RWPE2 (cell line): ENCODE measurements around the gene ASAP2.

Source experiments
- ATAC-seq: fragments of 200-7000 bp; cut with Tn5 transposase; 3 replicates; pipeline ENCODE4 v1.9.1; 2021; ENCODE audit warnings: low read depth
- DNase-seq: peaks from one replicate; pipeline ENCODE4 v3.0.0-alpha.2; 2020; ENCODE audit warnings: low spot score
- H3K27ac ChIP-seq: fragments of 450-650 bp; 2 replicates; pipeline ENCODE4 v1.5.1; 2017; ENCODE audit warnings: mild to moderate bottlenecking; ENCODE audit not compliant: poor library complexity, severe bottlenecking
- H3K27me3 ChIP-seq: fragments of 250-450 bp; sonication (Bioruptor Pico); 2 replicates; pipeline ENCODE4 v1.5.1; 2021; ENCODE audit warnings: mild to moderate bottlenecking, moderate library complexity; ENCODE audit not compliant: insufficient read depth, poor library complexity, severe bottlenecking
- H3K36me3 ChIP-seq: fragments of 250-450 bp; sonication (Bioruptor Pico); 2 replicates; pipeline ENCODE4 v1.5.1; 2020; ENCODE audit warnings: low read depth, mild to moderate bottlenecking, moderate library complexity
- H3K4me1 ChIP-seq: fragments of 250-450 bp; sonication (Bioruptor Pico); 2 replicates; pipeline ENCODE4 v1.5.1; 2021; ENCODE audit warnings: mild to moderate bottlenecking, moderate library complexity; ENCODE audit not compliant: insufficient read depth, poor library complexity, severe bottlenecking
- H3K4me3 ChIP-seq: fragments of 250-450 bp; sonication (Bioruptor Pico); 2 replicates; pipeline ENCODE4 v1.5.1; 2021; ENCODE audit warnings: mild to moderate bottlenecking, moderate library complexity; ENCODE audit not compliant: severe bottlenecking
- H3K9me3 ChIP-seq: fragments of 250-450 bp; sonication (Bioruptor Pico); 2 replicates; pipeline ENCODE4 v1.5.1; 2021; ENCODE audit warnings: mild to moderate bottlenecking, moderate library complexity; ENCODE audit not compliant: severe bottlenecking
- CTCF ChIP-seq: fragments of 450-650 bp; IDR thresholded peaks from one replicate; pipeline ENCODE4 v1.5.1; 2017; ENCODE audit warnings: mild to moderate bottlenecking, moderate library complexity; ENCODE audit not compliant: poor library complexity, severe bottlenecking

Gene ASAP2

DNA sequence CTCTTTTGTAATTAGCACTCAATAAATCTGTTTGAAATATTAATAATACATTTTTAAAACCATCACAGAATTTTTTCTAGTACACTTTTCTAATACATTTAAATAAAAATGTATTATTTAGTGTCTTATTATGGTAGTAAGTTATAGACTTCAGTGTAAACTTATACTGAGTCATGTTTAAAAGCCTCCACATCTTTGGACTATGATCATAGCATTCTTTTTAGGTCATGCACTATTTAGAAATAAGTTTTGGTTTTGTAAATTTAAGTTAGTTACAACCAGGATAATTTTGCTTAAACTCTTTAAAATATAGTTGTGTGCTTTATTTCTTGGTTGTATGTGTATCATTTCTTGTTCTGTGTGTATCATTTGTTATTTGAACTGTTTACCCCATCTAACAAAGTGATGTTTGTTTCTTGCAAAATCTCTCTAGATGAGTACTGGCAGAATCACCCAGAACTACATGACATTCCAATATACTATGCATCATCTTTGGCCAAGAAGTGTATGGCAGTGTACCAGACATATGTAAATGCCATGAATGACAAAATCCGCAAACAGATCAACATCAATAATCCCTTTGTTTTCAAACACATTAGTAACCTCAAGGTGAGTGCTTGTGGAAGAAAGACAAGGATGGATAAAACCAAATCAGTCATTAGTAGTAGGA, 233.6 kb downstream of the ASAP2 start:
- no peaks in the 10 kb centered on the region for H3K27me3 ChIP-seq
- H3K4me1 ChIP-seq: no peaks in the 10 kb centered on the region
- peaks cover 80% of the 10 kb centered on the region for H3K36me3 ChIP-seq
- H3K4me3 ChIP-seq: no peak overlapping the region
- DNase-seq (no peak), ATAC-seq (peak; percentile 23; the same call in 1 of the 3 replicates)
- H3K27ac ChIP-seq: no peak overlapping the region
- no peak for TF ChIP-seq CTCF
- H3K9me3 ChIP-seq: peaks cover 2% of the 10 kb centered on the region

DNA sequence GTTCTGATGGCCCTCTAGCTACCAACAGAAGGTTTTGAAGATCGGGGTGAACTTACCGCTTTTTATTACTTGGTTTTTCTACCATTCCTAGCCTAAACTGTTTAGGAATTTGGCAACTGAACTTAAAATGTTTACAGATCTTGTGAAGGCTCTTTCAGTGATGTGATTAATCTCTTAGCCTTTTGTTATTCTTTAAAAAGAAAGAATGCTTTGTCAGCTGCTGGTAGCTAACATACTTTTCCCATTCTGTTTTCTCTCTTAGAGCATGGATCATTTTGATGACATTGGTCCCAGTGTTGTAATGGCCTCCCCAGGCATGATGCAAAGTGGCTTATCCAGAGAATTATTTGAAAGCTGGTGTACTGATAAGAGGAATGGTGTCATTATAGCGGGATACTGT, 234.9 kb downstream of the ASAP2 start:
- TF ChIP-seq CTCF: no peak
- DNase-seq (no peak), ATAC-seq (no peak)
- Histone ChIP-seq H3K9me3 (peaks cover 2% of the 10 kb centered on the region), H3K27ac (no peak overlapping the region), H3K4me3 (no peak overlapping the region), H3K36me3 (peaks cover 85% of the 10 kb centered on the region), H3K27me3 (no peaks in the 10 kb centered on the region), H3K4me1 (no peaks in the 10 kb centered on the region)

DNA sequence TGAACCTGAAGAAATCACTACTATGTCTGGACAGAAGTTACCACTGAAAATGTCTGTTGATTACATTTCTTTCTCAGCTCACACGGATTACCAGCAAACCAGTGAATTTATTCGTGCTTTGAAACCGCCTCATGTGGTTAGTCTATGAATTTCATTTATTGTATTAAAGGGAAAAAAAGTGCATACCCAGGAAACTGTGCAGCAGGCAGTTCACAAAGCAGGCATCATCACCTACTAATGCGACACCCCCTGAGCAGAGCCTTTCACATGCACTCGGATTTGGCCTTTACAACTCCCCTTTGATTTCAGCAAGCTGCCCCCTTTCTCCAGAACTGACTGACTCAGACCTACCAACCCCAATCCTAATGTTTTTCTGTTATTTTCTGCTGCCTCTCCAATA, 236.9 kb downstream of the ASAP2 start:
- no peak overlapping the region for H3K4me3 ChIP-seq
- H3K9me3 ChIP-seq: no peaks in the 10 kb centered on the region
- ATAC-seq (no peak), DNase-seq (no peak)
- no peak for TF ChIP-seq CTCF
- H3K4me1 ChIP-seq: no peaks in the 10 kb centered on the region
- H3K27me3 ChIP-seq: no peaks in the 10 kb centered on the region
- no peak overlapping the region for H3K27ac ChIP-seq
- H3K36me3 ChIP-seq: peaks cover 80% of the 10 kb centered on the region

- no peak overlapping the region for H3K4me3 ChIP-seq
- no peaks in the 10 kb centered on the region for H3K4me1 ChIP-seq
- H3K9me3 ChIP-seq: no peaks in the 10 kb centered on the region
- no peak for TF ChIP-seq CTCF
- DNase-seq (no peak), ATAC-seq (no peak)
- no peaks in the 10 kb centered on the region for H3K27me3 ChIP-seq
- no peak overlapping the region for H3K27ac ChIP-seq
- peaks cover 80% of the 10 kb centered on the region for H3K36me3 ChIP-seq
Observed at GRCh38 chr2:9445089-9445488, 238.5 kb downstream of the ASAP2 start.

GRCh38 chr2:9451231-9451630, 244.6 kb downstream of the ASAP2 start:
- Histone ChIP-seq H3K36me3 (peaks cover 70% of the 10 kb centered on the region), H3K4me3 (no peak overlapping the region), H3K27me3 (no peaks in the 10 kb centered on the region), H3K4me1 (no peaks in the 10 kb centered on the region), H3K27ac (no peak overlapping the region), H3K9me3 (no peaks in the 10 kb centered on the region)
- TF ChIP-seq CTCF: no peak
- DNase-seq: no peak
- ATAC-seq: no peak
